Neutrophil (primary cell): ENCODE results near the gene CHRNB1.

Experiments used
- H3K27ac ChIP-seq: fragments of 200-600 bp; sonication (generic); 2 replicates; pipeline ENCODE4 v1.5.1; 2016; ENCODE audit warnings: mild to moderate bottlenecking, moderate library complexity
- H3K27me3 ChIP-seq: fragments of 200-600 bp; sonication (generic); 2 replicates; pipeline ENCODE4 v1.6.0; 2016; ENCODE audit warnings: mild to moderate bottlenecking
- H3K36me3 ChIP-seq: fragments of 200-600 bp; sonication (generic); 2 replicates; pipeline ENCODE4 v1.5.1; 2017
- H3K4me1 ChIP-seq, 2 experiments: fragments of 200-600 bp in 1 of 2; sonication (generic) in 1 of 2; 1 replicate in 1 of 2; 2 replicates in 1 of 2; pipeline versions ENCODE4 v1.5.1 to v1.6.1; 2013 to 2016; ENCODE audit warnings: low read depth in 1 of 2, low read length in 1 of 2, mild to moderate bottlenecking in 1 of 2, moderate library complexity in 1 of 2; ENCODE audit not compliant: control insufficient read depth in 1 of 2, insufficient read depth in 1 of 2
- H3K4me3 ChIP-seq, 2 experiments: fragments of 200-600 bp in 1 of 2; sonication (generic) in 1 of 2; 1 replicate in 1 of 2; 2 replicates in 1 of 2; pipeline ENCODE4 v1.5.1; 2013 to 2016; ENCODE audit warnings: low read depth in 1 of 2, low read length in 1 of 2, mild to moderate bottlenecking in 1 of 2, moderate library complexity in 1 of 2
- H3K9me3 ChIP-seq: fragments of 200-600 bp; sonication (generic); 2 replicates; pipeline ENCODE4 v1.5.1; 2016
- TF ChIP-seq, protein P1 (sequence below): fragments of 200-600 bp; sonication (generic); IDR thresholded peaks from 2 replicates; pipeline ENCODE4 v1.5.1; 2016; ENCODE audit warnings: antibody characterized with exemption

The CHRNB1 gene

GRCh38 chr17:7436556-7437368 lies 8.1 kb upstream of the CHRNB1 start:
- Histone ChIP-seq H3K27me3 (peaks cover 51% of the 10 kb centered on the region), H3K9me3 (no peaks in the 10 kb centered on the region), H3K4me3 (peak overlapping the region; percentile 58 to 75), H3K27ac (peak overlapping the region; percentile 72), H3K36me3 (no peaks in the 10 kb centered on the region), H3K4me1 (peaks cover 50 to 61% of the 10 kb centered on the region in 2 experiments)
- TF ChIP-seq, protein P1, sequence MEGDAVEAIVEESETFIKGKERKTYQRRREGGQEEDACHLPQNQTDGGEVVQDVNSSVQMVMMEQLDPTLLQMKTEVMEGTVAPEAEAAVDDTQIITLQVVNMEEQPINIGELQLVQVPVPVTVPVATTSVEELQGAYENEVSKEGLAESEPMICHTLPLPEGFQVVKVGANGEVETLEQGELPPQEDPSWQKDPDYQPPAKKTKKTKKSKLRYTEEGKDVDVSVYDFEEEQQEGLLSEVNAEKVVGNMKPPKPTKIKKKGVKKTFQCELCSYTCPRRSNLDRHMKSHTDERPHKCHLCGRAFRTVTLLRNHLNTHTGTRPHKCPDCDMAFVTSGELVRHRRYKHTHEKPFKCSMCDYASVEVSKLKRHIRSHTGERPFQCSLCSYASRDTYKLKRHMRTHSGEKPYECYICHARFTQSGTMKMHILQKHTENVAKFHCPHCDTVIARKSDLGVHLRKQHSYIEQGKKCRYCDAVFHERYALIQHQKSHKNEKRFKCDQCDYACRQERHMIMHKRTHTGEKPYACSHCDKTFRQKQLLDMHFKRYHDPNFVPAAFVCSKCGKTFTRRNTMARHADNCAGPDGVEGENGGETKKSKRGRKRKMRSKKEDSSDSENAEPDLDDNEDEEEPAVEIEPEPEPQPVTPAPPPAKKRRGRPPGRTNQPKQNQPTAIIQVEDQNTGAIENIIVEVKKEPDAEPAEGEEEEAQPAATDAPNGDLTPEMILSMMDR = peak; percentile 82

DNA sequence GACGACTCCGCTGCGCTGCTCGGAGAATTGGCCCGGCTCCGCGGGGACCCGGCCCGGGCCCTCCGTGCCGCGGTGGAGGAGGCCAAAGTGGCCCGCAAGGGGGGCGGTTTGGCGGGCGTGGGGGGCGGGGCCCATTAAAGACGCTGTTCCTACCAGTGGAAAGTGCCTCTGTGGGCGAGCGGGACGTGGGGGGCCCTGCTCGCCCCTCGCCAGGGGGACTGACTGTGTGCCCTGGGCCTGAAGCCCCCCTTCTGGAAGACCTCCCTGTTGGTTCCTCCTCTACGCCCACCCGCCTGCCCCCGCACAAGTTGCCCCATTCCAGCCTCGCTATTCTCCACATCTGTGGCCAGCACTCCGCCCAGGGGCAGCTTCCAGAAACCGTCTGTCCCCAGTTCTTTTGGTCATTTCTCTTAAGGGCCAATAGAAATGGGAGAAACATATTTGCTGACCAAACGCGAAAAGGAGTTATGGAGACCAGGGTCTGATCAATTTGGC lies 7.4 kb upstream of the CHRNB1 start:
- TF ChIP-seq, protein P1 = no peak
- Histone ChIP-seq H3K36me3 (no peaks in the 10 kb centered on the region), H3K4me3 (peak overlapping the region; percentile 58 to 75), H3K27ac (peak overlapping the region; percentile 72), H3K4me1 (peaks cover 50 to 61% of the 10 kb centered on the region in 2 experiments), H3K9me3 (no peaks in the 10 kb centered on the region), H3K27me3 (peaks cover 57% of the 10 kb centered on the region)

DNA sequence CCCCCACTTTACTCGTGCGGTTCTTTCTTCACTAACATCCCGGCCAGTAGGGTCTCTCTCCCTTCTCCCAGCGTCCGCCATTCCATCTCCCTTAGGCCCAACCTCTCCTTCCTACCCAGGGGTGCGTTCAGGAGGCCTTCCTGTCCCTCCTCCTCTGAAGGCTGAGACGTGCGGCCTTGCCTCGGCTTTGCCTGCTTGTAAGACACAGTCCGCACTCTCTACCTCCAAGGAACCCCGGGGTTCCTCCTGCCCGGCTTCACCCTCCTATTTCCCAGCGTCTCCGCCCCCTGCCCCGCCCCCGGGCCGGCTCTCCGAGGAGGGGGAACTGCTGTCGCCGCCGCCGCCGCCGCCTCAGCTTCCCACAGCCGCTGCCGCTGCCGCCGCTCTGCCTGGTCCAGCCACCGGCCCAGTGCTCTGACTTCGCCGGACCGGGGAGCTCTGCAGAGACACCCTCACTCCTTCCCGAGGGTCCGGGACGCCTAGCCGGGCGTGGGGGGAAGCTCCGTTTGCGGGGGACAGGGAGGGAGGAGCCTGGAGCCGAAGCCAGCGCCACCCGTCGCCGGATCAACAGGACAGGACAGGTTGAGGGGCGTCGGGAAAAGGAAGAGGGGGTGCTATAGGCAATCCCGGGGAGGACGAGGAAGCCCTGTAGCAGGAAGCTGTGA lies 6.8 kb upstream of the CHRNB1 start:
- Histone ChIP-seq H3K27me3 (peaks cover 64% of the 10 kb centered on the region), H3K36me3 (no peaks in the 10 kb centered on the region), H3K9me3 (no peaks in the 10 kb centered on the region), H3K4me1 (peaks cover 50 to 61% of the 10 kb centered on the region in 2 experiments), H3K4me3 (peak overlapping the region; percentile 58 to 75), H3K27ac (peak overlapping the region; percentile 63)
- TF ChIP-seq, protein P1 = peak; percentile 47

GRCh38 chr17:7438656-7439460 lies 6.0 kb upstream of the CHRNB1 start:
- H3K4me1 ChIP-seq = peaks cover 50 to 61% of the 10 kb centered on the region in 2 experiments
- no peaks in the 10 kb centered on the region for H3K36me3 ChIP-seq
- no peaks in the 10 kb centered on the region for H3K9me3 ChIP-seq
- H3K27me3 ChIP-seq = peaks cover 72% of the 10 kb centered on the region
- H3K27ac ChIP-seq = no peak overlapping the region
- H3K4me3 ChIP-seq = peak overlapping the region; percentile 58 to 75
- TF ChIP-seq, protein P1 = no peak

GRCh38 chr17:7439462-7440112 lies 5.3 kb upstream of the CHRNB1 start, which contains the start of gene FGF11:
FGF11 (plus strand) TSS chr17:7439512; CDS start chr17:7439621, 109 bp downstream.
- peaks cover 79% of the 10 kb centered on the region for H3K27me3 ChIP-seq
- H3K27ac ChIP-seq = peak within 1 kb of the TSS; percentile 63

More at GRCh38 chr17:7439462-7440112, 5.3 kb upstream of the CHRNB1 start, which contains the start of gene FGF11:
- Histone ChIP-seq H3K4me1 (peaks cover 51 to 61% of the 10 kb centered on the region in 2 experiments), H3K9me3 (no peaks in the 10 kb centered on the region), H3K4me3 (peak within 1 kb of the TSS; percentile 58 to 75), H3K36me3 (no peaks in the 10 kb centered on the region)
- TF ChIP-seq, protein P1 = no peak
